Lung (tissue), 12 donors: ENCODE measurements around the gene BUD23. TPM values are rescaled to one million over a fixed set of nuclear protein-coding genes. Genes with fewer than 3 reads are reported as not detected.

Experiments used
- ATAC-seq: fragments of 200-7000 bp; cut with Tn5 transposase; one replicate; pipeline ENCODE4 v1.9.1; 2020; ENCODE audit warnings: moderate number of reproducible peaks; ENCODE audit not compliant: insufficient read depth, low FRiP score
- DNase-seq, 3 donors: peaks; one replicate each; pipeline ENCODE4 v3.0.0-alpha.2; 2013 to 2017
- H3K27ac ChIP-seq, 2 donors: one replicate each; pipeline ENCODE4 v1.5.1; 2013; ENCODE audit warnings: mild to moderate bottlenecking in 2 of 2, moderate library complexity in 2 of 2, control low read depth in 1 of 2, inconsistent platforms in 1 of 2, low read depth in 1 of 2, low read length in 1 of 2
- H3K27me3 ChIP-seq, 3 donors: one replicate each; pipeline ENCODE4 v1.5.1; 2013; ENCODE audit warnings: low read length in 2 of 3; ENCODE audit not compliant: control insufficient read depth in 3 of 3, insufficient read depth in 3 of 3
- H3K36me3 ChIP-seq, 4 donors: one replicate each; pipeline ENCODE4 v1.5.1; 2013; ENCODE audit warnings: low read length in 4 of 4, mild to moderate bottlenecking in 1 of 4, moderate library complexity in 1 of 4; ENCODE audit not compliant: control insufficient read depth in 4 of 4, insufficient read depth in 4 of 4
- H3K4me1 ChIP-seq, 5 donors: one replicate each; pipeline ENCODE4 v1.5.1; 2013; ENCODE audit warnings: low read length in 5 of 5, mild to moderate bottlenecking in 2 of 5, moderate library complexity in 1 of 5; ENCODE audit not compliant: control insufficient read depth in 5 of 5, insufficient read depth in 5 of 5
- H3K4me3 ChIP-seq: one replicate; pipeline ENCODE4 v1.5.1; 2013; ENCODE audit warnings: mild to moderate bottlenecking, control low read depth, moderate library complexity
- H3K9ac ChIP-seq, 2 donors: one replicate each; pipeline ENCODE4 v1.5.1; 2013; ENCODE audit warnings: low read length in 2 of 2, control low read depth in 1 of 2; ENCODE audit not compliant: insufficient read depth in 1 of 2
- H3K9me3 ChIP-seq, 4 donors: one replicate each; pipeline ENCODE4 v1.5.1; 2013; ENCODE audit warnings: low read length in 3 of 4, mild to moderate bottlenecking in 1 of 4, moderate library complexity in 1 of 4; ENCODE audit not compliant: control insufficient read depth in 4 of 4, insufficient read depth in 3 of 4
- WGBS, 2 donors: extraction: QIAGEN DNeasy Blood & Tissue Kit; methylation state at CpG; one replicate each; pipeline ENCODE4 v1.1.7; 2013; 5-methylcytosine and 5-hydroxymethylcytosine counted together
- polyA plus RNA-seq, 2 donors: library from polyadenylated mRNA; stranded (reverse); fragments of 200-250 nt; gene quantifications; one replicate each; pipeline ENCODE4 v1.2.1, GENCODE V29; 2013
- total RNA-seq, 2 donors: library from RNA; depleted of rRNA in 1 of 2; stranded (reverse); fragments of >200 nt in 1 of 2; gene quantifications; one replicate each; pipeline ENCODE4 v1.2.1, GENCODE V29; 2014 to 2021
- TF ChIP-seq, protein P1 (sequence below): IDR thresholded peaks from 2 replicates; pipeline ENCODE4 v1.5.1; 2012; ENCODE audit warnings: mild to moderate bottlenecking; ENCODE audit errors: control extremely low read depth, extremely low read depth
- donor health status: control.
- donor health status: control.
- donor health status: Bipolar disorder and iron deficiency.
- donor health status: healthy.
- donor health status: DM: yes; HTN: yes; CAD: no.

Gene BUD23
- total and polyA plus RNA-seq, 4 donors: 33.5 to 118 (median 74.2) TPM

DNA sequence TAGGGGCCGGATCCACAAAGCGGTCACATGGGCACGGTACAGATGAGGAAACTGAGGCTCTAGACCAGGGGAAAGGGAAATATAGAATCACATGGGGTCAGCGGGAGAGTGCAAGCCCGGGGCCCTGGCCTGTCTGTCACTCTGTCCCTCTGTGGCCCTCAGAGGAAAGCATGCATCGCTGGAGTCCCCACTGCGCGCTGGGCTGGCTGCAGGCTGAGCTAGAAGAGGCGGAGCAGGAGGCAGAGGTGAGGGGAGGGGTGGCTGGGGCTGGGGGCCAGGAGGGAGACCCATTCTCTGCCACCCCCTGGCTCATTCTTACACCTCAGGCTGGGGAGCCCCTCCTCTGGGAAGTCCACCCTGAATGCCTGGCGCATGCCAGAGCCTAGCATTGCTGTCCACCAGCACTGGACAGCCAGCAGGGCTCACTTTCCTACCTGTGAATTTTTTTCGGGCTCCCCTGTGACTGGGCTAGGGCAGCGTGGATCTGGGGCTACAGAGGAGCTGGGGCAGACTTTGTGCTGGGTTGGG lies 13.5 kb upstream of the BUD23 start:
- no peak for ATAC-seq
- no peak overlapping the region for H3K27ac ChIP-seq
- no peak for DNase-seq
- peaks cover 0 to 7% (median 2%) of the 10 kb centered on the region in 4 donors for H3K36me3 ChIP-seq
- no peaks in the 10 kb centered on the region for H3K27me3 ChIP-seq
- no peak overlapping the region for H3K4me3 ChIP-seq
- H3K9me3 ChIP-seq: no peaks in the 10 kb centered on the region
- peaks cover 0 to 11% (median 4%) of the 10 kb centered on the region in 5 donors for H3K4me1 ChIP-seq
- no peak overlapping the region for H3K9ac ChIP-seq
- TF ChIP-seq, protein P1, sequence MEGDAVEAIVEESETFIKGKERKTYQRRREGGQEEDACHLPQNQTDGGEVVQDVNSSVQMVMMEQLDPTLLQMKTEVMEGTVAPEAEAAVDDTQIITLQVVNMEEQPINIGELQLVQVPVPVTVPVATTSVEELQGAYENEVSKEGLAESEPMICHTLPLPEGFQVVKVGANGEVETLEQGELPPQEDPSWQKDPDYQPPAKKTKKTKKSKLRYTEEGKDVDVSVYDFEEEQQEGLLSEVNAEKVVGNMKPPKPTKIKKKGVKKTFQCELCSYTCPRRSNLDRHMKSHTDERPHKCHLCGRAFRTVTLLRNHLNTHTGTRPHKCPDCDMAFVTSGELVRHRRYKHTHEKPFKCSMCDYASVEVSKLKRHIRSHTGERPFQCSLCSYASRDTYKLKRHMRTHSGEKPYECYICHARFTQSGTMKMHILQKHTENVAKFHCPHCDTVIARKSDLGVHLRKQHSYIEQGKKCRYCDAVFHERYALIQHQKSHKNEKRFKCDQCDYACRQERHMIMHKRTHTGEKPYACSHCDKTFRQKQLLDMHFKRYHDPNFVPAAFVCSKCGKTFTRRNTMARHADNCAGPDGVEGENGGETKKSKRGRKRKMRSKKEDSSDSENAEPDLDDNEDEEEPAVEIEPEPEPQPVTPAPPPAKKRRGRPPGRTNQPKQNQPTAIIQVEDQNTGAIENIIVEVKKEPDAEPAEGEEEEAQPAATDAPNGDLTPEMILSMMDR: no peak
- WGBS, 2 donors: 87 to 89% methylated on average over 12 of the region's 12 CpGs

DNA sequence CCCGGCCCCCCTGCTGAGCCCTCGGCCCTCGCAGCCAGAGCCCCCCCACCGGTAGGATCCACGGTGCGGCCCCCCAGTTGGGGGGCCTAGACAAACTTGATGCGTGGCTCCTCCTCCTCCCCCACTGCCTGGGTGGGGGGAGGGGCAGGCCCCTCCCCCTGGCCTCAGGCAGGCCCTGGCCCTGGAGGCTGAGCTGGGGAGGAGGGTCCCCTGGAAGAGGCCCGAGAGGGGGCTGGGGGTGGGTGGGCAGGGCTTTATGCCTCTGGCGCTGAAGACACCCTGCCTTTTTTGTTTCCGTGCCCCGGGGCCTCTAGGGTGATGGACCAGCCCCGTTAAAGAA lies 12.1 kb upstream of the BUD23 start:
- Histone ChIP-seq H3K4me3 (no peak overlapping the region), H3K9me3 (no peaks in the 10 kb centered on the region), H3K27me3 (no peaks in the 10 kb centered on the region), H3K4me1 (peaks cover 0 to 11% (median 4%) of the 10 kb centered on the region in 5 donors), H3K27ac (no peak overlapping the region), H3K9ac (no peak overlapping the region), H3K36me3 (peaks cover 0 to 7% (median 2%) of the 10 kb centered on the region in 4 donors)
- WGBS, 2 donors: 33 to 48% methylated on average over 12 of the region's 12 CpGs
- no peak for ATAC-seq
- DNase-seq: no peak
- TF ChIP-seq, protein P1: no peak

DNA sequence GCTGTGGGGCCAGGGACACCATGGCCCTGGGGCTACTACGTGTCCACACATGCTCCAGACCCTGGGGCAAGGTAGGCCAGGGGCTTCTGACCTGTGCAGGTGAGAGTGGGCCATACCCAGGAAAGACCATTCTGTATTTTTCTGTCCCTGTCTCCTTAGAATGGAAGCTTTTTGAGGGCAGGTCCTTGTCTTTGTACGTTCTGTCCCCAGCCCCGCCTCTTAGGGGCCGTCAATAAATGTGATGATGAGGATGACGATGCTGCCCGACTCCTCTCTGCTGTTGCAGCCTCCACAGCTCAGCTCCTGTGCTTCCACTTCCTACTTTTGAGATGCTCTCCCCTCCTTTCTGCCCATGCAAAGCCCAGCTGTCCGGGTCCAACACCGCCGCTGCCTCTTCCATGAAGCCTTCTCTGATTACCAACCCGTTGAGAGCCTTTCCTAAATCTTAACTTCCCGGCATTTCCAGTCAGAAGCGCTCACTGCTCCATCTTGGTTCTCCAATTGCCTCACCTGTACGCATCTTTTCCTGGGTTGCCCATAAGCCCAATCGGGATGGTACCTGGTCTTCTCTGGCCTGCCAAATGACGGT lies 11.4 kb upstream of the BUD23 start:
- WGBS, 2 donors: 94 to 95% methylated on average over 15 of the region's 15 CpGs
- peaks cover 0 to 11% (median 4%) of the 10 kb centered on the region in 5 donors for H3K4me1 ChIP-seq
- H3K36me3 ChIP-seq: peaks cover 0 to 7% (median 2%) of the 10 kb centered on the region in 4 donors
- H3K9ac ChIP-seq: no peak overlapping the region
- ATAC-seq: no peak
- DNase-seq: no peak
- H3K9me3 ChIP-seq: no peaks in the 10 kb centered on the region
- TF ChIP-seq, protein P1: no peak
- H3K4me3 ChIP-seq: no peak overlapping the region
- H3K27me3 ChIP-seq: no peaks in the 10 kb centered on the region
- no peak overlapping the region for H3K27ac ChIP-seq
